HL-60 (cell line): ENCODE data around the gene EBF4.

ENCODE experiments used
- POLR2AphosphoS5 ChIP-seq: IDR thresholded peaks from 2 replicates; pipeline ENCODE4 v1.6.1; 2012; ENCODE audit warnings: low read depth
- TF ChIP-seq, protein P1 (sequence below): IDR thresholded peaks from one replicate; pipeline ENCODE4 v1.5.1; 2011; ENCODE audit warnings: low read length, control low read depth, inconsistent platforms; ENCODE audit not compliant: insufficient read depth
- TF ChIP-seq, protein P2 (sequence below): IDR thresholded peaks from 2 replicates; pipeline ENCODE4 v1.6.1; 2012; ENCODE audit warnings: low read depth; ENCODE audit not compliant: insufficient replicate concordance

DNA sequence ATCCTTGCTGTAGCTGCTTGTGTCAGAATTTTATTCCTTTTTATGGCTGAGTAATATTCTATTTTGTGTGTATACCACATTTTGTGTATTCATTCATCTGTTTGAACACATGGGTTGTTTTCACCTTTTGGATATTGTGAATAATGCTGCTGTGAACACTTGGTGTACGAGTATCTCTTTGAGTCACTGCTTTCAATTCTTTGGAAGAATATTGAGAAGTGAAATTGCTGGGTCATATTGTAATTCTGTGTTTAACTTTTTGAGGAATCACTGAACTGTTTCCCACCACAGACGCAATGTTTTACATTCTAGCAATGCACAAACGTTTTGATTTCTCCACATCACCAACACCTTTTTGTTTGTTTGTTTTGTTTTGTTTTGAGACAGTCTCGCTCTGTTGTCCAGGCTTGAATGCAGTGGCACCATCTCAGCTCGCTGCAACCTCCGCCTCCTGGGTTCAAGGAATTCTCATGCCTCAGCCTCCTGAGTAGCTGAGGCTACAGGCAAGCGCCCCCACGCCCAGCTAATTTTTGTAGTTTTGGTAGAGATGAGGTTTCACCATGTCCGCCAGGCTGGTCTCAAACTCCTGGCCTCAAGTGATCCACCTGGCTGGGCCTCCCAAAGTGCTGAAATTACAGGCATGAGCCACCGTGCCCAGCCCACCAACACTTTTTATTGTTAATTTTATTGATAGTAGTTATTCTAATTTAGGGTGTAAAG is 86.2 kb downstream of the EBF4 start:
- TF ChIP-seq, protein P1, sequence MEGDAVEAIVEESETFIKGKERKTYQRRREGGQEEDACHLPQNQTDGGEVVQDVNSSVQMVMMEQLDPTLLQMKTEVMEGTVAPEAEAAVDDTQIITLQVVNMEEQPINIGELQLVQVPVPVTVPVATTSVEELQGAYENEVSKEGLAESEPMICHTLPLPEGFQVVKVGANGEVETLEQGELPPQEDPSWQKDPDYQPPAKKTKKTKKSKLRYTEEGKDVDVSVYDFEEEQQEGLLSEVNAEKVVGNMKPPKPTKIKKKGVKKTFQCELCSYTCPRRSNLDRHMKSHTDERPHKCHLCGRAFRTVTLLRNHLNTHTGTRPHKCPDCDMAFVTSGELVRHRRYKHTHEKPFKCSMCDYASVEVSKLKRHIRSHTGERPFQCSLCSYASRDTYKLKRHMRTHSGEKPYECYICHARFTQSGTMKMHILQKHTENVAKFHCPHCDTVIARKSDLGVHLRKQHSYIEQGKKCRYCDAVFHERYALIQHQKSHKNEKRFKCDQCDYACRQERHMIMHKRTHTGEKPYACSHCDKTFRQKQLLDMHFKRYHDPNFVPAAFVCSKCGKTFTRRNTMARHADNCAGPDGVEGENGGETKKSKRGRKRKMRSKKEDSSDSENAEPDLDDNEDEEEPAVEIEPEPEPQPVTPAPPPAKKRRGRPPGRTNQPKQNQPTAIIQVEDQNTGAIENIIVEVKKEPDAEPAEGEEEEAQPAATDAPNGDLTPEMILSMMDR = no peak
- no peak for TF ChIP-seq POLR2AphosphoS5
- TF ChIP-seq, protein P2, sequence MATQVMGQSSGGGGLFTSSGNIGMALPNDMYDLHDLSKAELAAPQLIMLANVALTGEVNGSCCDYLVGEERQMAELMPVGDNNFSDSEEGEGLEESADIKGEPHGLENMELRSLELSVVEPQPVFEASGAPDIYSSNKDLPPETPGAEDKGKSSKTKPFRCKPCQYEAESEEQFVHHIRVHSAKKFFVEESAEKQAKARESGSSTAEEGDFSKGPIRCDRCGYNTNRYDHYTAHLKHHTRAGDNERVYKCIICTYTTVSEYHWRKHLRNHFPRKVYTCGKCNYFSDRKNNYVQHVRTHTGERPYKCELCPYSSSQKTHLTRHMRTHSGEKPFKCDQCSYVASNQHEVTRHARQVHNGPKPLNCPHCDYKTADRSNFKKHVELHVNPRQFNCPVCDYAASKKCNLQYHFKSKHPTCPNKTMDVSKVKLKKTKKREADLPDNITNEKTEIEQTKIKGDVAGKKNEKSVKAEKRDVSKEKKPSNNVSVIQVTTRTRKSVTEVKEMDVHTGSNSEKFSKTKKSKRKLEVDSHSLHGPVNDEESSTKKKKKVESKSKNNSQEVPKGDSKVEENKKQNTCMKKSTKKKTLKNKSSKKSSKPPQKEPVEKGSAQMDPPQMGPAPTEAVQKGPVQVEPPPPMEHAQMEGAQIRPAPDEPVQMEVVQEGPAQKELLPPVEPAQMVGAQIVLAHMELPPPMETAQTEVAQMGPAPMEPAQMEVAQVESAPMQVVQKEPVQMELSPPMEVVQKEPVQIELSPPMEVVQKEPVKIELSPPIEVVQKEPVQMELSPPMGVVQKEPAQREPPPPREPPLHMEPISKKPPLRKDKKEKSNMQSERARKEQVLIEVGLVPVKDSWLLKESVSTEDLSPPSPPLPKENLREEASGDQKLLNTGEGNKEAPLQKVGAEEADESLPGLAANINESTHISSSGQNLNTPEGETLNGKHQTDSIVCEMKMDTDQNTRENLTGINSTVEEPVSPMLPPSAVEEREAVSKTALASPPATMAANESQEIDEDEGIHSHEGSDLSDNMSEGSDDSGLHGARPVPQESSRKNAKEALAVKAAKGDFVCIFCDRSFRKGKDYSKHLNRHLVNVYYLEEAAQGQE = no peak
